Dedifferentiated amniotic fluid mesenchymal stem cell (primary cell): Measurements from ENCODE around the gene HOTAIR.
A peak's percentile ranks its signal among the peaks of the same experiment; 100 is the strongest.

ENCODE experiments used
- DNase-seq: peaks from one replicate; pipeline ENCODE4 v3.0.0-alpha.2; 2016; ENCODE audit errors: extremely low spot score

Gene HOTAIR

DNA sequence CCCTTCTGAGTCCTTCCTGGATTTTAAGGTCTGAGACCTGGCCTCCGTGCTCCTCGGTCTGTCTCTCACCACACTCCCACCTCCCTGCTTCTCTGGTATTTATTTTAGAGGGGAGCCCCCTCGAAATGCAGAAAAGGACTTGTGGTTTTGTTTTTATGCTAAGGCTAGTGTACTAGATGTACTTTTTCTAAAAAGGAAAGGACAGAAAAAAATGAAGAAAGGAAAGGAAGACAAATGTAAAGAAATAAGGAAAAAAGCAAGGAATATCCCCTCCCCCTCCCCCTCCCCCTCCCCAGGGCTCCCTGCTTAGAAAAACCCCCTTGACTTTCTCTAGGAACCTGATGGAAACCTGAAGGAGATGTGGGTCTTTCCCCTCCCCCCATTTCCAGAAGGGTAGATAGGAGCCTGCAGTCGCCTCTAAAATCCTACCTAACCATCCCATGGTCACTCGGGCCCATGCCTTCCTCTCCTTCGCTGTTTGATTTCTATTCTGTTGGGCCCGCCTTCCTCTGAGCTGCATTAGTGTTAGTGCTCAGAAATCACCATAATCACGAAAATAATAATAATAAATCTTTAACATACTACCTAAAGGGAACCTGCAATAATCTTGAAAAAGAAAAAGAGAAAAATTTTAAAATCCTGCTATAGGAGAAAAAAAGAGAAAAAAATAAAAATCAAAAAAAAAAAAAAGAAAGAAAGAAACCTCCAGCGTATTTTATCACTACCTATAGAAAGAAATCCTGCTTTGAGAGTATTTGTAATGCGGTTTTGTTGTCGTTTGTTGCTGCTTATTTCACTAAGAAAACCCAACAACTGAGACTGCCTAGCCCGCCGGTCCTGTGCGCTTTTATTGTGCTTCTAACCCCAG lies 37.1 kb upstream of the HOTAIR start:
- no peak for DNase-seq

DNA sequence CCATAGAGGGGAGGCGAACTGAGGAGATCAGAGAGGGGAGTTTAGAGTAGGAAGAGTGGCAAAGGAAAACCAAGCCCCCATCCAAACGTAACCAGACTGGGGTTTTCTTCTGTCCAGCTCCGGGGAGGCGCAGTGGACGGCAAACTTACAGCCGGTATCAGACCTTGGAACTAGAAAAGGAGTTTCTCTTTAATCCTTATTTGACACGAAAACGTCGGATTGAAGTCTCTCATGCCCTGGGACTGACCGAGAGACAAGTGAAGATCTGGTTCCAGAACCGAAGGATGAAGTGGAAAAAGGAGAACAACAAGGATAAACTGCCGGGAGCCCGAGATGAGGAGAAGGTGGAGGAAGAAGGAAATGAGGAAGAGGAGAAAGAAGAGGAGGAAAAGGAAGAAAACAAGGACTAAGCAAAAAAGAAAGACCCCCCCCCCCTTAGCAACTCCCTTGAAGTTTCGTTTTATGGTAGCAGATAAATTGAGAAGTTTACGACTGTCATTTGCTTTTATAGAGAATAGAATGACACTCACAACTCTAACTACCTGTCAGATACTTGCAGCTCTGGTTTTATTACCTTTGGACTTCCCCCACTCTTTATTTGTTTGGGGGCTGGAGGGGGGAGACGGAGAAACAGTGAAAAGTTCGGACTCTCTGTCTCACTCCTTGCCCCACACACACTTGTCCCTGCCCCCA lies 36.4 kb upstream of the HOTAIR start:
- DNase-seq = no peak

GRCh38 chr12:54010053-54010971 lies 35.6 kb upstream of the HOTAIR start:
- DNase-seq = no peak

DNA sequence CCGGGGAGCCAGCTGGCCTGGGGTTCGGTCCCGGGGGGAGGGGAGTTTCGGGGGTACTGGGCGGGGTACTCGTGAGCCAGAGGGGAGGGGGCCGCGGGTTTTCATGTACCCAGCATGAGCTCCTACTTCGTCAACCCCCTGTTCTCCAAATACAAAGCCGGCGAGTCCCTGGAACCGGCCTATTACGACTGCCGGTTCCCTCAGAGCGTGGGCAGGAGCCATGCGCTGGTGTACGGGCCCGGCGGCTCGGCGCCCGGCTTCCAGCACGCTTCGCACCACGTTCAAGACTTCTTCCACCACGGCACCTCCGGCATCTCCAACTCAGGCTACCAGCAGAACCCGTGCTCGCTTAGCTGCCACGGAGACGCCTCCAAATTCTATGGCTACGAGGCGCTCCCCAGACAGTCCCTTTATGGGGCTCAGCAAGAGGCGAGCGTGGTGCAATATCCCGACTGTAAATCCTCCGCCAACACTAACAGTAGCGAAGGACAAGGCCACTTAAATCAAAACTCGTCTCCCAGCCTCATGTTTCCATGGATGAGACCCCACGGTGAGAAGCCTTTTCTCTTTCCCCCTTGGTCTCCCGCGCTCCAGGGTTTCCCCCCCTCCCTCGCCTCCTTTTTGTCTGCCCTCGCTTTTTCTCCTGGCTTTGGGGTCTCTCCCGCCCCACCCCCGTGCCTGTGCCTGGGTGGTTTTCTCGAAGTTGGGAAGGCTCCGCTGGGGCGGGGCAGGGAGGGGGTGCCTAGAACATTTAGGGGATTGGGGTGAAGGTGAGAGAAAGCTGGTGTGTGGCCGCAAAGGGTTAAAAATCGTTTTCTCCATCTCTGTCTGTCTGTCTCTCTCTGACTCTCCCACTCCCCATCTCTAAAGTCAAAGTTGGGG lies 34.7 kb upstream of the HOTAIR start:
- no peak for DNase-seq

DNA sequence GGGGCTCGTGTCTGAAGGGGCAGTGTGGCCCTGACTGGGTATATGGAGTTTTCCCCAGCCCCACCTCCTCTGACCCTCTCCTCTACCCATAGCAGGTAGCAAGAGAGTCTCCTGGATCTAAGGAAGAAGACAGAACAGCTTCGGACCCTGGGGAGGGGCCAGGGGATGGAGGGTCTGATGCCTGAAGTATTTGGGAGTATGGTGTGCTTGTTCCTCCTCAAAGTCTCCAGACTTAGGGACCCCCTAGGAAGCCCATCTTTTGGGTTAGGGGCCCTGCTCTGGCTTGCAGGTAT lies 33.5 kb upstream of the HOTAIR start:
- no peak for DNase-seq

- DNase-seq = no peak
Observed at GRCh38 chr12:54007538-54008259, 32.9 kb upstream of the HOTAIR start.

DNA sequence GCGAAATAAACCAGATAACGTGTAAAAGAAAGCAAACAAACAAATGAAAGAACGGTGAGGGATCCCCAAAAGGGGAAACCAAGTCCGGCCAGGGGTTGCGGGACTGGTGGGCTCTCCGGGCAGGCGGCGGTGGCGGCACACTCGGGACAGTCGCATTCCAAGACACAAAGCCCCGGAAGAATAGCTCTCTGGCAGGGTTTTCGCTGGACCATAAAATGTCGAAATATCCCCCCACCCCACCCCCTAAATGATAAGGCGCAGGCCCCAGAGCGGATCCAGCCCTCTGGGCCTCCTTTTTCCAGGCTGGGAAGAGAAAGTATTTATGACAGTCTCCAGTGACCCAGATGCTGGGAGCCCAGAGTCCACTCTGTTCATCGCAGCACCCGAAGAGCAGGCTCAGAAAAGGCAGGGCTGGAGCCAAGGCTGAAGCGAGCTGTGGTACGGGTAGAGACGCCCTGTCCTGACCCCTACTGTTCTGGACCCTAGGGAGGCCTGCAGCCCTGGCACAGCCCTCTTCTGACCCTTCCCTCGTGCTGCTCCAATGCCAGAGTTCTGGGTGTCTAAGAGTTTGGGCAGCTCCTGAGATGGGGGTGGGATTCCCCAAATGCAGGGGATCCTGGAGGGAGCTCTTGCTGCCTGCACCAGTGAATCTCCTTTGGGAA lies 31.9 kb upstream of the HOTAIR start:
- no peak for DNase-seq

DNA sequence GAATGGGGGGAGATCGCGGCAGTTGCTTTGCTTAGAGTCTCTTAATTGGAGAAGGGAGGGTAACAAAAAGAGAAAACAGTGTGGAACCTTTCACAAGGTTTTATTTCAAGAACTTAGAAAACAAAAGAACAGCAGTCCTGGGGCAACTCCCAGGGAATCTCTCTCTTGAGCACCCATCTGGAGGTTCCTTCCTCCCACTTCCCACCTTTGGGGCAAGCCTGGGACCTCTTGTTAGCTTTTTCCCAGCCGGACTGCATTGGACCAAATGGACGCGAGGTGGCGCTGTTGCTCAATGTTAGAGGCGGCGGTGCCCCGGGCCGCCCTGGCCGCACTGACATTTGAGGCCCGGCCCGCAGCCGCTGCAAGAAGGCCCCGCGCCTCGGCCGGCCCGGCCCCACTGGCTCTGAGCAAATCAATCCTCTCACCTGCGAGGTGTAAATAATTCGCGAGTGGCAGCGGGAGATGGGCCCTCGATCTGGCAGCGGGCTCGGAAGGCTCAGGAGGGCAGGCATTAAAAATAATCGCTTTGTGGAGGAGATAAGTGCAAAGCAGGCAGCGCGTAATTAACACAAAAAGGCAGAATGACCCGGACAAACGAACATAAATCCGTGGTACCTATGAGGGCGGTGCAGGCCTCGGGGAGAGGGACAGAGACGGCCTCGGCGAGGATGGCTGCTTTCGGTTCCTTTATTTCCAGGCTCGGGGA lies 31.3 kb upstream of the HOTAIR start:
- peak; percentile 76 for DNase-seq

GRCh38 chr12:54005531-54005852 lies 30.7 kb upstream of the HOTAIR start:
- no peak for DNase-seq

DNA sequence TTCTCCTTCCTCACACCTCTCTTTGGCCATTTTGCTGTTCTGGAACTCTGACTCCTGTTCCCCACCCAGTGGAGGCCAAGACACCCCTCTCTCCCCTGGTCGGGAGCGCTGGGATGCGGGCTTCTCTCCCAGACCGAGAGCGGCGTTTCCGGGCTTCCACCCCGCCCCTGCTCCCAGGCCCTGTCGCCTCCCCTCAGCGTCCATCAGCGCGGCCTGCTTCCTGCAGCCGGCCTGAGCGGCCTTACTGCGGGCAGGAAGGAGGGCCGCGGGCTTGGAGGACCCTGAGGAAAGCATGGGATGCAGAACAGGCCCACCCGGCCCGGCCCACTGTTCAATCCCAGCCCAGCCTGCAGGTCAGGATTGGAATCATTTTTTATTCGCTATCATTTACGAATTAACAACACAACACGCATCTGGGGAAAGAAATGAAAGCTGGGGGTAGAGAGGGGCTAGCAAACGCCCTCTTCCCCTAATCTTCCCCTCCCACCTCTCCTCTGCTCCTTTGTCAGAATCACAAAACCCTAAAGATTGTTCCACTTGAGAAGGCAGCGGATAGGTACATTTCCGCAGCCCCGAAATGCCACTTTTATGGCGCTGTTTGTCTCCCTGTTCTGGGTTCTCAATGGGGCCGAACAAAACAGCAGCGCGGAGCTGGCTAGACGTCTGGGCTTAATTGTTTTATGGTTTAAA lies 30.2 kb upstream of the HOTAIR start:
- no peak for DNase-seq

GRCh38 chr12:54004063-54004840 lies 29.5 kb upstream of the HOTAIR start:
- DNase-seq = no peak

DNA sequence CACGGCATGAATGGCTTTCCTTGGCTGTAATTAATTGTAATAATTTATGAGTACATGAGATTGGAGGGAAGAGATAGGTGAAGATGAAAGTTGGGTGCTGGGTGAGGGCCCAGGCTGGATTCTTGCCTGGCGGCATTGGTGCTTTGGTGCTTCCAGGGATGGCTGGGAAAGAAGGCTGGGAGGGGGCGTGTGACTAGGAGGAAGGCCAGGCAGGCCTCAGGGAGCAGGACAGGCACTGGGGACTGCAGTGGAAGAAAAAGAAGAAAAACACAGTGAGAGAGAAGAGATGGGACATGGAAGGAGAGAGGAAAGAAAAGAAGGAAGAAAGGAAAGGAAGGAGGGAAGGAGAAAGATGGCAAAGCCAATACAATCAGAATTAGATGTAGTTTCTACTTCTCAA lies 28.9 kb upstream of the HOTAIR start:
- DNase-seq = no peak

DNA sequence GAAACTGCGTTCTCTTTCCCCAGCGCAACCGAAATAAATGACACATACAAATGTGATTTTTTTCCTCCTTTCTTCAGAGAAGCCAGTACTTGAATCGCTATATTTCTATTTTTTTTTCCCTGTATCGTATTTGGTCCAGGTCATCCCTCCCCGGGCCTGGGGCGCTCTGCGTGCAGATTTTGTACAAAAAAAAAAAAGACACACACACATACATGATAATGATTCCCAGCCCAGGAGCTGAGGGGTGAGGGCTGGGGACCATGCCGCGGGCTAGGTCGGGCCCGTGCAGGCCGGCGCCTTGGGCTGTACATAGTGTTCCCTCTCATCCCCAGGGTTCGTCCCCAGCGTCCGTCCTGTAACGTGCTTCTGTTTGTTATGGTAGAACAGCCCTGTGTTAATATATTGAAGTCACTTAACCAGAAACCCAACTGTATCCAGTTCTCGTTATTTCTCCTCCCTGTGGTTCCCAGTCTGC lies 28.2 kb upstream of the HOTAIR start:
- DNase-seq = no peak

GRCh38 chr12:54002278-54002914 lies 27.6 kb upstream of the HOTAIR start:
- DNase-seq = no peak

- no peak for DNase-seq
Observed at GRCh38 chr12:54001283-54002187, 26.8 kb upstream of the HOTAIR start.
